Activated T-helper 1 cell treated with anti-CD3 and anti-CD28 coated beads, Interleukin-2, amount 50 U/mL, for 16 hours (primary cell): ENCODE data around the gene PTPRM.

ENCODE experiments used
- DNase-seq, 2 donors: peaks; one replicate each; pipeline ENCODE4 v3.0.0-alpha.2; 2020; ENCODE audit warnings: low read depth in 1 of 2, low spot score in 1 of 2

PTPRM gene

GRCh38 chr18:7886436-7886835 lies 319.3 kb downstream of the PTPRM start:
- no peak for DNase-seq

GRCh38 chr18:7889515-7889914 lies 322.4 kb downstream of the PTPRM start:
- DNase-seq = no peak

- no peak for DNase-seq
Observed at GRCh38 chr18:7890075-7890474, 323.0 kb downstream of the PTPRM start.

- no peak for DNase-seq
Observed at GRCh38 chr18:7892556-7892955, 325.4 kb downstream of the PTPRM start.

- DNase-seq = no peak
Observed at GRCh38 chr18:7894592-7894991, 327.5 kb downstream of the PTPRM start.

GRCh38 chr18:7895346-7895745 lies 328.2 kb downstream of the PTPRM start:
- no peak for DNase-seq

GRCh38 chr18:7896161-7896560 lies 329.0 kb downstream of the PTPRM start:
- no peak for DNase-seq

GRCh38 chr18:7896805-7897518 lies 329.8 kb downstream of the PTPRM start:
- no peak for DNase-seq

- no peak for DNase-seq
Observed at GRCh38 chr18:7898181-7898580, 331.1 kb downstream of the PTPRM start.

- no peak for DNase-seq
Observed at GRCh38 chr18:7899078-7899477, 332.0 kb downstream of the PTPRM start.

GRCh38 chr18:7900091-7900490 lies 333.0 kb downstream of the PTPRM start:
- DNase-seq = no peak

GRCh38 chr18:7901657-7902056 lies 334.5 kb downstream of the PTPRM start:
- no peak for DNase-seq

GRCh38 chr18:7902399-7902839 lies 335.3 kb downstream of the PTPRM start:
- DNase-seq = no peak

- DNase-seq = no peak
Observed at GRCh38 chr18:7904529-7904928, 337.4 kb downstream of the PTPRM start.

- no peak for DNase-seq
Observed at GRCh38 chr18:7908681-7909299, 341.7 kb downstream of the PTPRM start.

GRCh38 chr18:7914834-7915670 lies 347.9 kb downstream of the PTPRM start:
- DNase-seq = no peak

- no peak for DNase-seq
Observed at GRCh38 chr18:7918701-7919100, 351.6 kb downstream of the PTPRM start.

GRCh38 chr18:7919565-7919964 lies 352.4 kb downstream of the PTPRM start:
- no peak for DNase-seq

GRCh38 chr18:7921938-7922587 lies 354.9 kb downstream of the PTPRM start:
- DNase-seq = no peak

GRCh38 chr18:7923105-7923504 lies 356.0 kb downstream of the PTPRM start:
- no peak for DNase-seq

GRCh38 chr18:7924616-7925015 lies 357.5 kb downstream of the PTPRM start:
- DNase-seq = no peak

GRCh38 chr18:7926526-7926925 lies 359.4 kb downstream of the PTPRM start:
- DNase-seq = no peak
